ENCODE data around the gene ME1. TPM values are rescaled to one million over a fixed set of nuclear protein-coding genes. Genes with fewer than 3 reads are reported as not detected.

The ME1 gene
- total RNA-seq, 1 experiment from 2014 or later, result 7.8 TPM

- H3K4me1 Mint-ChIP-seq, result no peaks in the 10 kb centered on the region
- no peaks in the 10 kb centered on the region for H4K20me1 ChIP-seq (ENCODE audit: control insufficient read depth, insufficient read depth, insufficient read length)
- H3K27me3 Mint-ChIP-seq (ENCODE audit: low read depth), result no peaks in the 10 kb centered on the region
- no peaks in the 10 kb centered on the region for H3K36me3 Mint-ChIP-seq (ENCODE audit: insufficient read depth in 1 of 3, low read depth in 3 of 3)
- H3K4me3 Mint-ChIP-seq, result no peak overlapping the region
- H3K4me1 ChIP-seq (ENCODE audit: insufficient read depth, low read length), result no peaks in the 10 kb centered on the region
- no peak overlapping the region for H3K4ac ChIP-seq (ENCODE audit: low read depth, low read length)
- H3K56ac ChIP-seq (ENCODE audit: insufficient read length, low read depth, low read length), result no peak overlapping the region
- H3K27ac Mint-ChIP-seq, result no peak overlapping the region
- no peak overlapping the region for H4K5ac ChIP-seq (ENCODE audit: insufficient read length, low read depth, low read length)
- no peak overlapping the region for H2BK5ac ChIP-seq (ENCODE audit: insufficient read length, low read length)
- H3K23me2 ChIP-seq (ENCODE audit: insufficient read length, low read depth, low read length, poor library complexity, severe bottlenecking), result no peaks in the 10 kb centered on the region
- no peak overlapping the region for H3K23ac ChIP-seq (ENCODE audit: insufficient read length, low read depth, low read length)
- no peak for DNase-seq
- H3K9me3 Mint-ChIP-seq, result no peaks in the 10 kb centered on the region
- H3T11ph ChIP-seq (ENCODE audit: low read length), result no peak overlapping the region
- no peak overlapping the region for H3K18ac ChIP-seq (ENCODE audit: insufficient read length, low read depth, low read length)
- no peaks in the 10 kb centered on the region for H3K79me2 ChIP-seq (ENCODE audit: insufficient read depth, low read length)
- H3K9me3 ChIP-seq (ENCODE audit: control insufficient read depth, low read depth, low read length), result no peaks in the 10 kb centered on the region
- no peak overlapping the region for H3K9ac ChIP-seq (ENCODE audit: extremely low read depth, insufficient read length, low read length)
- no peak overlapping the region for H2BK12ac ChIP-seq (ENCODE audit: insufficient read length, low read depth, low read length)
- no peak overlapping the region for H3K14ac ChIP-seq (ENCODE audit: insufficient read depth, low read length)
- no peak overlapping the region for H4K91ac ChIP-seq (ENCODE audit: insufficient read length, low read depth, low read length)
- no peak overlapping the region for H3K4me2 ChIP-seq (ENCODE audit: insufficient read depth, insufficient read length, low read length)
- no peak overlapping the region for H2AFZ ChIP-seq (ENCODE audit: low read length)
- no peak for TF ChIP-seq CTCF (conservative IDR thresholded peaks at IDR 0.05)
- H4K8ac ChIP-seq (replicated peaks; ENCODE audit: insufficient read length, low read depth, low read length), result no peak overlapping the region
- no peak overlapping the region for H2BK120ac ChIP-seq (ENCODE audit: low read depth, low read length, poor library complexity, severe bottlenecking)
- no peak overlapping the region for H2BK15ac ChIP-seq (ENCODE audit: low read depth, low read length)
- H2BK20ac ChIP-seq (ENCODE audit: low read depth, low read length, poor library complexity, severe bottlenecking), result no peak overlapping the region
- H2AK5ac ChIP-seq (ENCODE audit: insufficient read length, low read length), result no peak overlapping the region
- H3K79me1 ChIP-seq (ENCODE audit: insufficient read depth, low read depth, low read length, poor library complexity, severe bottlenecking), result no peaks in the 10 kb centered on the region
- no peak overlapping the region for H3K27ac ChIP-seq (ENCODE audit: insufficient read length, low read depth, low read length)
- H3K27me3 ChIP-seq (ENCODE audit: insufficient read depth, low read length), result no peaks in the 10 kb centered on the region
- WGBS (ENCODE audit: extremely low coverage, insufficient read length, low lambda C conversion rate), result no CpG with 5 or more reads among the region's 4 CpGs
Measured at GRCh38 chr6:83285917-83286316, 144.9 kb downstream of the ME1 start.
